HG03103 (cell line): Measurements from ENCODE around the gene CHCHD4.

Experiments
- ATAC-seq: cut with Tn5 transposase; IDR thresholded peaks from one replicate; pipeline ENCODE4 v1.9.1; 2021; ENCODE audit warnings: low read depth; ENCODE audit not compliant: unreplicated experiment

Gene CHCHD4

DNA sequence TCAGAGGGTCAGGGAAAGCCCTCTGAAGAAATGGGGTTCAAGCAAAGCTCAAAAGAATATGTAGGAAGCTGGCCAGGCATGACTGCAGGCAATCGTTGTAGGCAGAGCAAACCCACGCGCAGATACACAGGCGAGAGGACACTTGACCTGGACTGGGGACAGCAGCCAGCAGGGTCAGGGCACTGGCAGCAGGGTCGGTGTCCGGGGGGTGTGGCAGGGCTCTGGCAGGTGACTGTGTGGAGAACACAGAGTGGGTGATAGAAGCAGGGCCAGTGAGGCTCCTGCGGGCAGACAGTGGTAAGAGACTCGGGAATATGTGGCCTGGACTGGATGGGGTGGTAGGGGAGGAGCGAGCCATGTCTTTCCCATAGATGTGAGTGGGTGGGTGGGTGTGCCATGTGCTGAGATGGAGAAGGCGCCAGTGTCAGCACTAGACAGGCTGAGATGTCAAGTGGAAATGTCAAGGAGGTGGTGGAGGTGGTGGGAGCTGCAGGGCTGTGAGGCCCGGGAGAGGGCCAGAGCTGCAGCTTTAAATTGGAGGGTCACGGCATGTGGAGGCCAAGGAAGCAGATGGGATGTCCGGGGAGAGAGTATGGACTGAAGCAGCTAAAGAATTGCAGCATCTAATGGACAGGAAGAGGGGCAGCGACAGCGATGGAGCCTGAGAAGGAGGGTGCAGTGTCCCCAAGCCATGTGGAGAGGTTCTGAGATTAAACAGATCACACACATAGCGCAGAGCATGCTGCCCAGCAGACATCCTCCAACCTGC, 13.6 kb upstream of the CHCHD4 start:
- ATAC-seq = no peak

DNA sequence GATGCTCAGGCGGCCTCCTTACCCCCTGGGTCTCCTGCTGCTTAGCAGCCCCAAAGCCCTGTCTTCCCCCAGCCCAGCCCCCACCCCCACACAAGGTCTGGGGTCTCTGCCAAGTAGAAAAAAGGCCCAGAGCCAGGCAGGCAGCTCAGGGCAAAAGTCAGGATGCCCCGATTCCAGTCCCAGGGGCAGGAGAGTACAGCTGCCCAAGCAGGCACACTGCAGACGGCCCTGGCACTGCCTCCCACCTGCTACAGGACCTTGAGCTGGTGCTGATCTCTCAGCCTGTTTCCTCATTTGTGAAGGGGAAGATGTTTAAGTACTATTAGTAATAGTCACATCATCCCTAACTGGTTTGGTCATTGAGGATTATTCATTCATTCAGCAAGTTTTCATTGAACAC, 12.8 kb upstream of the CHCHD4 start:
- ATAC-seq = no peak

DNA sequence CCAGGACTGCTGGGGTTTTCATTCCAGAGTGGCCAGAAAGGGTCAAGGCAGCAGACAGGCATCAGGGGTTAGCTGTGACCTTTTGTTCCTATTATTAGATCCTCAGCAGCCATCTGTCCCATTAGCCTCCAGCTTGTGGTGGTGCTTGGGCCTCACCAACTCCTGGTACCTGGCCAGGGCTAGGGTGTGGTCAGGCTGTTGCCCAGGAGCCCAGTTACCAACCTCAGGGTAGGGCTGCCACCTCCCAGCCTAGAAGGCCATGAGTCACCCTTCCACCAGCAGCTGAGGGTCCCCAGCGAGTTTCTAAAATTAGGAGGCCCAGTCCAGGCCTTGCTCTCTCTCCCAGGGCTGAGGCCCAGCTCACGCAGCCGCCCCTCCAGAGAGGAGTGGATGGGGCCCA, 12.3 kb upstream of the CHCHD4 start:
- no peak for ATAC-seq

DNA sequence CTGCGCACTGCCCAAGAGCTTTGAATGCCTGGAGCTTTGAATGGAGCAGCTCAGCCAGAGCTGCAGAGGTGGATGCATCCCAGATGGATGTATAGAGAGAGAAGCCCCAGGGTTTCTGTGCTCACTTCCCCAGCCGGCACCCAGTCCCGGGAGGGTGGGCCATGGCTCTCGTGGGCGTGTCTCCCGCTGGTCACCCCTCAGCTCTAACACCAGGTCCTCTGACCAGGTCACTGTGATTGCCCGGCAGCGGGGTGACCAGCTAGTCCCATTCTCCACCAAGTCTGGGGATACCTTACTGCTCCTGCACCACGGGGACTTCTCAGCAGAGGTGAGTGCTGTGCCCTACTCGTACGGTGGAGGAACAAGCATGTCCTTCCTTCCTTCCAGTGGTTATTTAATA, 10.9 kb upstream of the CHCHD4 start:
- ATAC-seq = no peak

DNA sequence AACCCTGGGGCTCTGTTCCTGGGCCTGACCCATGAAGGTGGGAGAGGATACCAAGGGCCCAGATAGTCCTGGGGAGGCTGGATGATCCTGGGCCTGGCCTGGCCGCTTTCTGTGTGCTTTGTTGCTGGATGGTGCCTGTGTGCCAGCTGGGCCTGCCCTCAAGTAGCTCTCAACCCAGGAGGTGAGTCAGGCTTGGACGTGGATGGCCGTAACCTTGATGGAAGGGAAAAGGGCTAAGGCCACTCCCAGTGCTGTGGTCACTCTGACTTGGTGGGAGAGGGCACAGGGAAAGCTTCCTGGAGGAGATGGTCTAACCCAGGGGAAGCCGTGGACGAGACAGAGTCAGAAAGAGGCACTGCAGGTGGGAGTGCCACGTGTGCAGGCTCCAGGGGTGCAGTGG, 9.6 kb upstream of the CHCHD4 start:
- ATAC-seq = no peak

DNA sequence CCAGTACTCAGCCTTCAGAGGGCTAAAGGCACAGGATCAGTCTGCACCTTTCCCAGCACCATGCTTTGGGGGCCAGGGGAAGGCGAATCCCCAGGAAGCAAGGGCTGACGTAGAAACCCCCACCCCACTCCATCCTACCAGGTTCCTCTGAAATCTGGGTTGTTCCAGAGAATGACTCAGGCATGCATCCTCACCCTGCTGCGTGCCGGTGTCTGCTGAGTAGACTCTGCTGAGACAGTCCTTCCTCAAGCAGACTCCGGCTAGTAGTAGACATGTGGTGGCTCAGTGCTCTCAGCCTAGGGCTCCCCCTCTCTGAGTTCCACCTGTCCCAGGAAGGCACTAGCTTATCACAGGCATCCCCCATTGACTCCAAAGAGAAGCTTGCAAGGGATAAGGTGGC, 9.2 kb upstream of the CHCHD4 start:
- no peak for ATAC-seq

DNA sequence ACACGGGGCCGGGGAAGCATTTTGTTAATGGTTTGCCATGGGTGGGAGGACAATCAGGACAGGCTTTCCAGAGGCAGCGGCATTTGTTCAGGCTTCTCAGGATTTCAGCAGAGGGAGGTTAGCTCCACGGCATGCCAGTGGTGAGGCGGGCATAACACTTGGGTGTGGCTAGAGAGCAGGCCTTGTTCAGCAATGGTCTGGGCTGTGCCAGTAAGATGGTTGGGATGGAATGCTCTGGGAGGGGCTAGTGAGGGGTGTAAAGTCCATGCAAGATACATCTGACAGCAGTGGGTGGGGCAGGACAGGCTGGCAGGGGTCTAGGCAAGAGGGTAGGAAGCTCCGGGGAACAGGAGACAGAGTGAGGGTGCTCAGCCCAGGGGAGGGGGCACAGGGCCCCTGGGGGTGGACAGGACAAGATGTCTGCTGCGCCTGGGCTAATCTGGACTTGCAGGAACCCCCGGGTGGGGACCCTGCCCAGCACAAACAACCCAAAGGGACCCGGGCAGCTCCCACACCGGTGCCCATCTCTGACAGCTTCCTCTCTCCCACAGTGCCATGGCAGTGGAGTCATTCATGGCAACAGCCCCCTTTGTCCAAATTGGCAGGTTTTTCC, 8.6 kb upstream of the CHCHD4 start:
- ATAC-seq = no peak

DNA sequence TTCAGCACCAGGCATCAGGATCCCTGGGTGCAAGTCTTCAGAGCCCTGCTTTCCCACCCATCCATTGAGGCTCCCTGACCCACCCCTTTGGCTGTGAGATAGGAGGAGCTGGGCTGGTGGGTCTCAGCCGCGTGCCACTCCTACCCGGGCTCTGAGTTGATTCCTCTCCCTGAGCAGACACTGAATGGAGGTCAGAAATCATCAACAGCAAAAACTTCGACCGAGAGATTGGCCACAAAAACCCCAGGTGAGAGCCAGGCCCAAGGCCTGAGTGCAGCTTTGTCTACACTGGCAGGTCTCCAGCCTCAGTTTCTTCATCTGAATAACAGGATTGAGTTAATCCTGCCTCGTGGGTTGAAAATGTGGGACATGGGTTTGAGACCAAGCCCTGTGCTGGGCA, 8.0 kb upstream of the CHCHD4 start:
- no peak for ATAC-seq

DNA sequence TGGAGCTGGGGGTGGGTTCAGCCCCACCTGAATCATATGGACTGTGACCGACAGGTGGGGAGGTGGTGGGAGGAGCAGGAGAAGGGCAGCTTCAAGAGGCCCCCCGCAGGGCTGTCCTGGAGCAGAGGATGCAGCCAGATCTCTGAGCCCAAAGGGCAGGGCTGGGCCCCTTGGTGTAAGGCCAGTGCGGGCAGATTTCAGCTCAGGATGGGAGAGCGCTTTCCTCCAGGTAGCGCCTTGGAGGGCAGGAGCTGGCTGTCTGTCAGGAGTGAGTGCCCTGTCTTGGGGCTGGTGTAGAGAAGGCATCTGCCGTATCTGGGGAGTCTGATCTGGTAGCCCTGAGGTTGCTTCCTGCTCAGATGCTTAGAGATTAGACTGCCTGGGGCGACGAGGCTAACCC, 7.5 kb upstream of the CHCHD4 start:
- no peak for ATAC-seq

DNA sequence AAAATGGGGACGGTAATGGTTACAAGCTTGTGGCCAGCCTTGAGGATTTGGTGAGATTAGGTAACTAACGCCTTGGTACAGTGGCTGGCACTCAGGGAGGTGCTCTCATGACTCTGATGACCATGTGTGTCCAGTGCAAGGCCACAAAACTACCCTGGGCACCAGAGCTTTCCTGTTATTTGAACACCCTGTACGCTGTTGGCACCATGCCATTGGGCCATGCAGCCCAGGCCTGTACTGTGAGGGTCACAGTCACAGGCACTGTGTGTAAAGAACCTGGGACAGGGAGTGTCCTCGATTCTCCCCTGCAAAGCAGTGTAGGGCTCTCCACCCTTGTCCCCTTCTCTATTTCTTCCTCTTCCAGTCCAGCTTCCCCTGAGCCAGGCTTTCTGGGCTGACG, 6.5 kb upstream of the CHCHD4 start:
- no peak for ATAC-seq

DNA sequence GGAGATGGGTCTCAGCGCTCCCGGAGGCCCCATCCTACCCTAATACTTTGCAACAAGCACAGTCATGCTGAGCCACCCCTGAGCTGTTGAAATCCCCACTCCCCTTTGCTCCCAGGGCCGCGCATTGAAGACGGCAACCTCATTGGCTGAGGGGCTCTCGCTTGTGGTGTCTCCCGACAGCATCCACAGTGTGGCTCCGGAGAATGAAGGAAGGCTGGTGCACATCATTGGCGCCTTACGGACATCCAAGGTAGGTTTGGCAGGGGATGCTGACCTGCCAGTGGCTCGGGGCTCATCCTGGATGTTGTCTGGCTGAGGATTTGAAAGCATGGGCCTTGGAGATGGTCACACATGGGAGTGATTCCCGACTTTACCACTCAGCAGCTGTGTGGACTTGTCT, 6.0 kb upstream of the CHCHD4 start:
- ATAC-seq = no peak

DNA sequence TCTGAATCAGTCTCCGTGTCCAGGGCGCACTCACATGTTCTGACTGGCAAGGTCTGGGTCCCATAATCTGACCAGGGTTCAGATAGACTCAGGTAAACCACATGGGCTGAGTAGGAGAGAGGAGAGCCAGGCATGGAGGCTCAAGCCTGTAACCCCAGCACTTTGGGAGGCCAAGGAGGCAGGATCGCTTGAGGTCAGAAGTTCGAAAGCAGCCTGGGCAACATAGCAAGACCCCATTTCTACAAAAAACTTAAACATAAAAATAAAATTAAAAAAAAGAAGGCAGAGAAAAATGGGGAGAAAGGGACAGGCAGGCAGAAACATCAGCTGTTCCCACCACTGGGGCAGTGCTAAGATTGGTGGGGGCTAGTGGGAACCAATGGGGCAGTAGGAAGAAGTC, 5.6 kb upstream of the CHCHD4 start:
- no peak for ATAC-seq

DNA sequence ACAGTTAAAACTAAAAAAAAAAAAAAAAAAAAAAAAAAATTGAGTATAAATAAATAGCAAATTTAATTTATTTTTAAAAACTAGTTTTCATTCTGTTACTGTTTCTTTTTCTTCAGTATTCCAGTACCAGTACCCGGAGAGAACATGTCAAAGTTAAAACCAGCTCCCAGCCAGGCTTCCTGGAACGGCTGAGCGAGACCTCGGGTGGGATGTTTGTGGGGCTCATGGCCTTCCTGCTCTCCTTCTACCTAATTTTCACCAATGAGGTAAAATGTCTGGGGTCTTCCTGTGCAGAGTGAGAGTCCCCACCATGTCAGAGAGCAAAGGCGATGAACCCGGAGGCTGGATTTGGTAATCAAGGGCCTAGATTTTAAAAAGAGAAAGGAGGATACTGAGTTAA, 4.6 kb upstream of the CHCHD4 start:
- no peak for ATAC-seq

DNA sequence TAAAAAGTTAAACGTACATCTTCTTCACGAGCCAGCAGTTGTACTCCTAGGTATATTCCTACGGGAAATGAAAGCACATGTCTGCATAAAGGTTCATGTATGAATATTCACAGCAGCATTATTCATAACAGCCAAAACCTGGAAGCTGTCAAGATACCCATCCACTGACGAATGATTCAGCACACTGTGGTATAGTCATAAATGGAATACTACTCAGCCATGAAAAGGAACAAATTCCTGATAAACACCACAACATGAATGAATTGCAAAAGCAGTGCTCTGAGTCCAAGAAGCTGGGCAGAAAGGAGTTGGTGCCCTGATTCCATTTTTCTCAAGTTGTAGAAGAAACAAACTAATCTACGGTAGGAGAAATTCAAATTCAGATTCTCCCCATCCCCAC, 4.1 kb upstream of the CHCHD4 start:
- no peak for ATAC-seq

DNA sequence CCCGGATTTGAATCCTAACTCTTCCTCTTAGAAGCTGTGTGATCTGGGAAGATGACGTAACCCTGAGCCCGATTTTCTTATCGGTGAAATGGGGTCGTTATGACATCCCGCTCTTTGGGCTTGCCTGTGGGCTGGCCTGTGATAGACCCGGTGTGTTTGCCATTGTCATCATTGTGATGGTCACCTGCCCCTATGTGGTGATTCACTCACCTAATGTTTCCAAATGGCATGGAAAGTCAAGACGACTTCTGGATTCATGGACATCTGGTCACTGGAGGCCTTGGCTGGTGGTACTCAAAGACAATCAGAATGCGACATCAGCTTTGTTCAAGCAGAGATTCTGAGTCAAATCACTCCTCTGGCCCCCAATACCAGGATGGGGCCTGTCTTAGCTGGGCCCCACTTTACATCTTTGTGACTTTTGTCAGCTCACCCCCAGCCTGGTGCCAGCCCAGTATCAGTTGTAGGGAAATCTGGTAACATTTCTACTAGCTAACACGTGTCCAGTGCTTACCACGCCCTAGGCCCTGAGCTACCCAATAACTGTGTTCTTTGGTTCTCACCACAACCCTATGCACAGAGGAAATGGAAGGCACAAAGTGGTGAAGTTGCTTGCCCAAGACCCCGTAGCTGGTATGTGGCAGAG, 3.0 kb upstream of the CHCHD4 start:
- no peak for ATAC-seq

DNA sequence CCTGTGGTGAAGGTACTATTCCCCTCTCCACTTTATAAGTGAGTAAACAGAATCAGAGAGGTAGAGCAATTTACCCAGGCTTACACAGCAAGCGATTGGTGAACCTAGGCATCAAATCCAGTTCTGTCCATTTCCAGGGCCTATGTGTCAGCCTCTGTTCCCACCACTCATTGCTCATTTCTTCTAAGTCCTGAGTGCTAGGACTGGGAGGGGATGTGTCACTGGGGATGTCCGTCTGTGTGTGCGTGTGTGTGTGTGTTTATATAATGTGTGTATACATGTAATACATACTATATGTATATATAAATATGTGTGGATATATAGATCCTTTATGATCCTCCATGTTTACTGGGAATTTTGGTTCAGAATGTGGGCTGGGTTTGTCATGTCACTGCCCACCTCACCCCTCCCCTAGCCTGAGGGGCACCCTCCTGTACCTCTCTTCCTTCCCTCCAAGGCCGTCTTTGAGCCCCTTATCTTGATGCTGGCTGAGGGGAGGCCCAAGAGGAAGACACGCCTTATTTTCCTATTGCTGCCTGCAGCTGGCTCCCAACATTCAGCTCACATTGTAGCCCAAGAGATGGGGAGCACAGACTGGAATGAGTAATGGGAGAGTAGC, 2.3 kb upstream of the CHCHD4 start:
- ATAC-seq = no peak

DNA sequence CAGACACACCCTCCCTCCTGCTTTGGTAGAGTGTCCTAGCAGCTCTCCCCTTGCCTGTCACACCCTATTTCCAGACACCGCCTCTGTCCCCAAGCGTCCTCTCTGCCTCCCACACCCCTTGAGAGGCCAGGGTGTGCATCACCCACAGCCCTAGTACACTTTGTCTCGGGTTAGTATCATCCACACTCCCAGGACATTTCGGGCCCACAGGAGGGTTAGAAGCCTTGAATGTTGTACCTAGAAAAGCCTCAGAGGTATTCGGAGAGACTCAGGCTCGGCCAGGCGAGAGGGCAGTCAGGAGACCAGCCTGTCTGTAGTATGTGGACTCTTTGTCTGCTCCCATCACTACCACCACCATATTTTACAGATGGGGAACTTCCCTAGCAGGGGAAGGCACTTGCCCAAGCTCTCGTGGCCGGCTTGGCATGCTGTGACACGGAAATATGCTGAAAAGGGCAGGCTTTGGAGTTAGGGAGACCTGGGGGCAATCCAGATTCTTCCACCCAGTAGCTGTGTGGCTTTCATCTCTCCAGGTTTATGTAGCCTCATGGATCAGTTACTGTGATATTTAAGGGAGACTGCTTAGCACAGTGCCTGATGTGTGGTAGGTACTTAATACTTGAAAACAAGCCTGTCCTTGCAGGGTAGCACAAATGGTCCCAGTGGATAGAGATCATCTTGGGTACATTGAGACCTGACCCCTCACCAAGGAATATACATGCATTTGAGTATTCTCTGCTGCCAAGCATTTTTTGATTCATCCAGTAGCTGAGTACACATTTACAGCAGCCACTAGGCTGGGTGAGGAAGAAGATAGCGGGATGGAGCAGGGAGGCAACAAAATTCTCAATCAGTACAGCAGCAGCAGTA, 1.6 kb upstream of the CHCHD4 start:
- ATAC-seq = no peak

DNA sequence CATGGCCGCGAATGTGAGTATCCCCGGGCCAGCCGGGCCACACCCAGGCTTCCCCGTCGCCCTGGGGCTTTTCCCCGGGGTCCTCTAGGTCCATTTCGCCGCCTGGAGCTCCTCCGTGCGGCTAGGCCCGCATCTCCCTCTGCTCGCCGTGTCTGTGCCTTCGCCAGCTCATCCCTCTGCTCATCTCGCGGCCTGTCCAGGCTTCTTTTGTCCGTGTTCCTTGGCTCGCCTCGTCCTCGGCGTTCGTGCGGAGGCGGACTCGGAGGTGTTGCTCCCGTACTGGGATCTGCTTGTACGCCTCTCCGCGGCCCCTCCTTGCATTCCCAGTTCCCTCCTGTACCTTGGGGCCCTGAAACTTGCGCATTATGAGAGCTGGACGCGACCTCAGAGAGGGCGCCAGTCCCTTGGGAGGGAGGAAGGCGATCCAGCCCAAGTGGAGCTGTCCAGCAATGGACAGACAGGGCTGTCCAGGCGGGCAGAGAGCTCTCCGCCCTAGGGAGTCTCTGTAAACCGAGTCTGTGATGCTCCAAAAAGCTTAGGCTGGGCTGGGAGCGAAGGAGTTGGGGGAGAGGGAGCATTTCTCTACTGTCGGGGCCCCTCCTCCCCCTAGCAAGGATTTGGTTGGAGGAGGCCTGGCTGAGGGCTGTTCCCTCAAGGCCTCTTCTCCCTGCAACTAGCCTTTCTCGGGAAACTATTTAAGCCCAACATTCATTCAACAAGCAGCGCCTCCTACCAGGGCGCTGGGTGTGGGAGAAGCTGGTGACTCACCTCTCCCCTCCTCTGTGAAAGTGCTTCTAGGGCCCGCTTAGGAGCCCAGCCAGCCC, 735 bp upstream of the CHCHD4 start:
- ATAC-seq = peak; percentile 20

DNA sequence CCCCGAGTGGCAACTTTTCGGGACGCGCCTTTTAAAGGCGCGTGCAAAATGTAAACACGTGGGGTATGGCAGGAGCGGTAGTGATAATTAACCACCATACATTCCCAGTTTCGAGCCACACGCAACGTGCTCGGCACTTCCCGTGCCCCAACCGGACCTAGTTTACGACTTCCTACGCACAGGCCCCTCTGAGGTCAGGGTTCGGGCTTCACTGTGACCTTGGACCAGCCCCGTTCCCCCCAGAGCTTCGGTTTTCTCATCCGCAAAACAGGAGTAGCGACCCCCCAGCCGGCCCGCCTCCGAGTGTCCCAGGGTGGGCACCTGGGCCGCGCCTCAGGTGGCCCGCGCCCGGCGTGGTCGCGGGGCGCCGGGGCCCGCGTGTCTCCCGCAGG, 451 bp downstream of the CHCHD4 start:
- peak; percentile 35 for ATAC-seq
